Measurements from ENCODE around the gene ZNF12.

The ZNF12 gene

GRCh38 chr7:6654842-6655610 is 51.7 kb downstream of the ZNF12 start:
- peaks cover 40% of the 10 kb centered on the region for H3K36me3 Mint-ChIP-seq
- no peaks in the 10 kb centered on the region for H3K27me3 Mint-ChIP-seq
- H3K4me1 Mint-ChIP-seq: no peaks in the 10 kb centered on the region
- no peak for ATAC-seq
- no peaks in the 10 kb centered on the region for H3K9me3 Mint-ChIP-seq
- no peak overlapping the region for H3K27ac Mint-ChIP-seq
- no peak overlapping the region for H3K4me3 Mint-ChIP-seq

- H3K27ac Mint-ChIP-seq: no peak overlapping the region
- no peak overlapping the region for H3K4me3 Mint-ChIP-seq
- no peaks in the 10 kb centered on the region for H3K4me1 Mint-ChIP-seq
- H3K9me3 Mint-ChIP-seq: no peaks in the 10 kb centered on the region
- ATAC-seq: no peak
- no peaks in the 10 kb centered on the region for H3K27me3 Mint-ChIP-seq
- H3K36me3 Mint-ChIP-seq: peaks cover 47% of the 10 kb centered on the region
Measured at GRCh38 chr7:6654113-6654841, 52.5 kb downstream of the ZNF12 start.

GRCh38 chr7:6653071-6654003 is 53.4 kb downstream of the ZNF12 start:
- peaks cover 55% of the 10 kb centered on the region for H3K36me3 Mint-ChIP-seq
- H3K4me1 Mint-ChIP-seq: no peaks in the 10 kb centered on the region
- no peak overlapping the region for H3K4me3 Mint-ChIP-seq
- peak; percentile 63 for ATAC-seq
- H3K9me3 Mint-ChIP-seq: no peaks in the 10 kb centered on the region
- no peaks in the 10 kb centered on the region for H3K27me3 Mint-ChIP-seq
- H3K27ac Mint-ChIP-seq: no peak overlapping the region

- ATAC-seq: no peak
- Mint-ChIP-seq H3K27me3 (no peaks in the 10 kb centered on the region), H3K9me3 (no peaks in the 10 kb centered on the region), H3K27ac (no peak overlapping the region), H3K4me1 (no peaks in the 10 kb centered on the region), H3K36me3 (peaks cover 63% of the 10 kb centered on the region), H3K4me3 (no peak overlapping the region)
Measured at GRCh38 chr7:6652446-6653011, 54.2 kb downstream of the ZNF12 start.

- H3K36me3 Mint-ChIP-seq: peaks cover 68% of the 10 kb centered on the region
- no peak overlapping the region for H3K4me3 Mint-ChIP-seq
- H3K9me3 Mint-ChIP-seq: no peaks in the 10 kb centered on the region
- H3K4me1 Mint-ChIP-seq: no peaks in the 10 kb centered on the region
- ATAC-seq: no peak
- no peaks in the 10 kb centered on the region for H3K27me3 Mint-ChIP-seq
- no peak overlapping the region for H3K27ac Mint-ChIP-seq
Measured at GRCh38 chr7:6651851-6652445, 54.8 kb downstream of the ZNF12 start.

GRCh38 chr7:6650521-6651011 is 56.2 kb downstream of the ZNF12 start:
- Mint-ChIP-seq H3K4me1 (no peaks in the 10 kb centered on the region), H3K36me3 (peaks cover 76% of the 10 kb centered on the region), H3K27me3 (no peaks in the 10 kb centered on the region), H3K27ac (no peak overlapping the region), H3K9me3 (no peaks in the 10 kb centered on the region), H3K4me3 (no peak overlapping the region)
- no peak for ATAC-seq

- no peaks in the 10 kb centered on the region for H3K27me3 Mint-ChIP-seq
- H3K4me3 Mint-ChIP-seq: no peak overlapping the region
- no peaks in the 10 kb centered on the region for H3K9me3 Mint-ChIP-seq
- H3K27ac Mint-ChIP-seq: no peak overlapping the region
- H3K4me1 Mint-ChIP-seq: no peaks in the 10 kb centered on the region
- ATAC-seq: no peak
- H3K36me3 Mint-ChIP-seq: peaks cover 75% of the 10 kb centered on the region
Measured at GRCh38 chr7:6650086-6650485, 56.7 kb downstream of the ZNF12 start.

- Mint-ChIP-seq H3K4me1 (no peaks in the 10 kb centered on the region), H3K36me3 (peaks cover 76% of the 10 kb centered on the region), H3K27ac (no peak overlapping the region), H3K4me3 (no peak overlapping the region), H3K27me3 (no peaks in the 10 kb centered on the region), H3K9me3 (no peaks in the 10 kb centered on the region)
- ATAC-seq: no peak
Measured at GRCh38 chr7:6649241-6649961, 57.3 kb downstream of the ZNF12 start.

- no peaks in the 10 kb centered on the region for H3K27me3 Mint-ChIP-seq
- H3K9me3 Mint-ChIP-seq: no peaks in the 10 kb centered on the region
- H3K36me3 Mint-ChIP-seq: peaks cover 82% of the 10 kb centered on the region
- no peak overlapping the region for H3K27ac Mint-ChIP-seq
- no peak for ATAC-seq
- H3K4me3 Mint-ChIP-seq: no peak overlapping the region
- H3K4me1 Mint-ChIP-seq: no peaks in the 10 kb centered on the region
Measured at GRCh38 chr7:6648815-6649104, 58.0 kb downstream of the ZNF12 start.

- ATAC-seq: no peak
- no peaks in the 10 kb centered on the region for H3K9me3 Mint-ChIP-seq
- H3K36me3 Mint-ChIP-seq: peaks cover 87% of the 10 kb centered on the region
Measured at GRCh38 chr7:6648066-6648814, 58.5 kb downstream of the ZNF12 start.

GRCh38 chr7:6647541-6647940 is 59.2 kb downstream of the ZNF12 start:
- Mint-ChIP-seq H3K4me3 (no peak overlapping the region), H3K36me3 (peaks cover 91% of the 10 kb centered on the region), H3K4me1 (no peaks in the 10 kb centered on the region), H3K27ac (no peak overlapping the region), H3K9me3 (no peaks in the 10 kb centered on the region), H3K27me3 (no peaks in the 10 kb centered on the region)
- ATAC-seq: no peak

More at GRCh38 chr7:6648066-6648814, 58.5 kb downstream of the ZNF12 start:
- Mint-ChIP-seq H3K27me3 (no peaks in the 10 kb centered on the region), H3K4me1 (no peaks in the 10 kb centered on the region), H3K27ac (no peak overlapping the region), H3K4me3 (no peak overlapping the region)

- peaks cover under 1% of the 10 kb centered on the region for H3K4me1 Mint-ChIP-seq
- no peaks in the 10 kb centered on the region for H3K9me3 Mint-ChIP-seq
- no peak overlapping the region for H3K27ac Mint-ChIP-seq
- H3K4me3 Mint-ChIP-seq: no peak overlapping the region
- no peak for ATAC-seq
- H3K27me3 Mint-ChIP-seq: no peaks in the 10 kb centered on the region
- peaks cover 92% of the 10 kb centered on the region for H3K36me3 Mint-ChIP-seq
Measured at GRCh38 chr7:6647080-6647479, 59.7 kb downstream of the ZNF12 start.

GRCh38 chr7:6646465-6646864 is 60.3 kb downstream of the ZNF12 start:
- no peaks in the 10 kb centered on the region for H3K27me3 Mint-ChIP-seq
- ATAC-seq: no peak
- H3K4me3 Mint-ChIP-seq: no peak overlapping the region
- H3K36me3 Mint-ChIP-seq: peaks cover 92% of the 10 kb centered on the region
- no peak overlapping the region for H3K27ac Mint-ChIP-seq
- H3K9me3 Mint-ChIP-seq: no peaks in the 10 kb centered on the region
- peaks cover 7% of the 10 kb centered on the region for H3K4me1 Mint-ChIP-seq

- H3K4me1 Mint-ChIP-seq: peaks cover 19% of the 10 kb centered on the region
- no peaks in the 10 kb centered on the region for H3K27me3 Mint-ChIP-seq
- no peak overlapping the region for H3K4me3 Mint-ChIP-seq
- H3K9me3 Mint-ChIP-seq: no peaks in the 10 kb centered on the region
- ATAC-seq: no peak
- H3K27ac Mint-ChIP-seq: no peak overlapping the region
- H3K36me3 Mint-ChIP-seq: peaks cover 84% of the 10 kb centered on the region
Measured at GRCh38 chr7:6644728-6645127, 62.0 kb downstream of the ZNF12 start.

All from stimulated activated memory B cell treated with anti-CD40 and anti-IgM and Interleukin-4, amounts not matched to agents 10 μg/mL and 1 μg/mL and 100 μg/mL, for 72 hours (primary cell).